Embryonic facial prominence (tissue), 1 donor: ENCODE data around the gene ENTHD1.

Experiments
- DNase-seq: peaks from one replicate; pipeline ENCODE4 v3.0.0-alpha.2; 2016; ENCODE audit errors: extremely low spot score

Gene ENTHD1

DNA sequence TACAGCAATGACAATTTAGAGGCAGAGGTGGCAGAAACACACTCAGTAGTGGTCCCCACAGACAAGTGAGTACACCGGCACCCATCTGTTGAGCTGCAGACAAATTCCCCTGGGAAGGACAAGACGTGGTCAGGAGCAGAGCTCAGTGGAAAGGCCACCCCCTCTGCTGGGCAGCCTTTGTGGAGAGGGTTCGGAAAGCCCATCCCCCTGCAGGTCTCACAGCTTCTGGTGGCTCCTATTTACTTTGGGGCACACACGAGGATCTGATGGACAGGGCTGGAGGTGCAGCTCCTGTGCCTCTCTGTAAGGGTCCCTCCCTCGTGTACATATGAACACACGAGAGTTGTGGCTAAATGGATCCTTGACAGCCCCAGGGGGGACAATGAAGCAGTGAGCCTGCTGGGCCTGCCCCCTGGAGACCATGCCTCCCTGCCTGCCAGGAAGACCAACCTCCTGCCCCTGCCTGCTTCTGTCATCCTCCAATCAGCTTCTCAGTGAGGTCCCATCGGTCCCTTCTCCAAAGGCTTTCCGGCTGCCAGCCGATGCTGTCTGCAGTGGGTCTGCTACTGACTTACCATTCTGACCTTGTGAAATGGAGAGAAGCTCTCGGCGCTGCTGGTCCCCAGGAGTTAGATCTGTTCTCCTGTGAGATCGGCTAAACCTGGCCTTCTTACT is 161.5 kb downstream of the ENTHD1 start:
- DNase-seq = no peak

- no peak for DNase-seq
Measured at GRCh38 chr22:39731481-39731880, 162.1 kb downstream of the ENTHD1 start.

DNA sequence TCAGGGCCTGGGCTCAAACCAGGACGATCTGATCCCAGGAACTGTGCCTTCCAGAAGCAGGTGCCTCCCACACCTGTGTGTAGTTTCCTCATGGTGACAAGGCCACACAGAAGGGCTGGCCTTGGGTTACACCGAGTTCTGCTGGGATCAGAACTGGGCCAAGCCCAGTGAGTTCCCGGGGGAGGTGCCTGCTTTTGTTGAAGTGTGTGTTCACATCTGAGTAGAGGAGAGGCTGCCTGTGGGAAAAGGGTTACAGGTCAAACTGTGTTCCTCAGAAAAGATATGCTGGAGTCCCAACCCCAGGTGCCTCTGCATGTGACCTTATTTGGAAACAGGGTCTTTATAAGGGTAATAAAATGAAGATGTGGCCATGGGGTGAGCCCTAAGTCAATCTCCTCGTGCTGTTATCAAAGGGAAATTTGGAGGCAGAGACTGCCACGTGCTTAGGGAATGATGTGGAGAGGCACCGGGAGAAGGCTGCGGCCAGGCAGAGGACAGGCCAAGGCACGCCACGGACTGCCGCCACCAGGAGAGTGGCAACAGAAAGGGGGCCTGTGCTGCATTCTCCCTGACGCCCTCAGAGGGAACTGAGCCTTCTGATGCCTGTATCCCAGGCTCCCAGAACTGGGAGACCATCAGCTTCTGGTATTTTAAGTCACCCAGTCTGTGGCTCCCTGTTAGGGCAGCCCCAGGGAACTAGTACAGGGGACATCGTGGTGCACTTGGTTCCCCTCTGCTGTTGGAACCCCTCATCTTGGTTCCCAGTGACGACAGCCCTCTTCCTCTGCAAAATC is 164.2 kb downstream of the ENTHD1 start:
- DNase-seq = no peak

GRCh38 chr22:39728236-39728860 is 165.2 kb downstream of the ENTHD1 start:
- no peak for DNase-seq

DNA sequence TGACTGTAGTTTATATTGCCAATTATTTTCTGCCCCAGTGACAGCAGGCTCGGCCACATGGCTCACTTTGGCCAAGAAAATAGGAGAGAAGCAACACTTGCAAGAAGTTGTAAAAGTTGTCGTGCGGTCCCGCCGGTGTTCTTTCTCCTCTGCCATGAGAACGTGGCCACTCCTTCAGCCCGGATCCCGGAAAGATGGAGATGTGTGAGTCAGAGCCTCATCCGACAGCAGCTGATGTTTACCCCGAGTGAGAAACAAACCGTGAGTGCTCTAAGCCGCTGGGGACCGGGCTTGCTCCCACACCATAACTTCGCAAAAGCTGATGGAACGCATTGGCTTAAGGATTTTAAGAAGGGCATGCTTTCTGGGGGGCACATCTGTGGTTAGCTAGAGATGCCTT is 166.0 kb downstream of the ENTHD1 start:
- no peak for DNase-seq

GRCh38 chr22:39725351-39726035 is 168.1 kb downstream of the ENTHD1 start:
- DNase-seq = no peak

DNA sequence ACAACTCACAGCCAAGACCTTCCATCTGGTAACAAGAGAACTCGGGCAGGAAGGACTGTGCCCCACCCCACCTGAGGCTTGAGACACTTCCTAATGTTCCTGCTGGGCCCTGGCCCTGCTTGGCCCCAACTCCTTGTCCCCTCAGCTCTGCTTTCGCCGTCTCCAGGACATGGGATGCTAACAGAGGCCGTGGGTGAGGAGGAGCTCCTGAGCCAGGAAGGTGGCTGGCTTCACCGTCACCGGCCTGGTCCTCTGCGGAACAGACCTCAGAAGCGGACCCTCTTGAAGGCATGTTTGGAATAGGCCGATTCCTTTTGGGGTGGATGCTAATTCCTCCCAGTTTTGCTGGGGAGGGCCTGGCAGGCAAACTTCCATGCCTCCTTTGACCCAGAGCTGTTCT is 168.7 kb downstream of the ENTHD1 start:
- no peak for DNase-seq

GRCh38 chr22:39724390-39724789 is 169.2 kb downstream of the ENTHD1 start:
- DNase-seq = no peak

DNA sequence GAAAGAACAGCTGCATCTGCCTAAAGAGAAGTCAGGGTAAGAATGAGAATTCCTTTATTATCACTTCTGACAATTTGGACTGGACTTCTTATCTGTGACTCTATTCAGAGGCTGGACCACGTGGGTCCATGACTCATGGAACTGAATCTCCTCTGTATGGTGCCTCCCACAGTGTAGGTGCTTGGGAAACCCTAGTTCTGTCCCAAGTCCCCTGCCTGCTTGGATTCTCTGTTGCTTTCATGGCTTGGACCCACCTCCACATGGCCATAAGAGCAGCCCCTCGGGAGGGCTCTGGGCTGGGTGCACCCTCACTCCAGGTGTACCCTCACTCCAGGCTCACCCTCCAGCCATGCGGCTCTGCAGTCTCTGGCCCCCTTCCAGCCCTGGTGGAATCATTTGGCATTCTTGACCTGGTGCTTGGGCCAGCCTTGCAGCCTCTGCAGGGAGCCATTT is 169.6 kb downstream of the ENTHD1 start:
- DNase-seq = no peak

GRCh38 chr22:39723463-39723862 is 170.1 kb downstream of the ENTHD1 start:
- DNase-seq = no peak

DNA sequence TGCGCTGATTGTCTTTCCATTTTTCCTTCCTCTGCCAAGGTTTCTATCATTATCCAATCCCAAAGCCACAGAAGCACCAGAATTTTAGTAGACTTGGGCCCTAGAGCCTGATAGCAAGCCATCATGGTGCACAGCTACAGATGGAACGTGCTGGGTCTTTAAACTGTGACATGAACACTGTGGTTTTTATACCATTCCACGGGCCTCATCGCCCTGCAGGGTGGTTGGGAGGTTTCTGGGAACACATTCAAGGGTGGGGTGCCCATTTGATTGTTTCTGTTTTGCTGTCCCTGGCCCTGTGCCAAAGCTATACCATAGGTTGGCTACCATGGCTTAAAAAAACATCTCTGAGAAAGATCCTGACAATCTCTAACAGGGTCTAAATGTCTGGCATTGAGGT is 171.1 kb downstream of the ENTHD1 start:
- DNase-seq = no peak

DNA sequence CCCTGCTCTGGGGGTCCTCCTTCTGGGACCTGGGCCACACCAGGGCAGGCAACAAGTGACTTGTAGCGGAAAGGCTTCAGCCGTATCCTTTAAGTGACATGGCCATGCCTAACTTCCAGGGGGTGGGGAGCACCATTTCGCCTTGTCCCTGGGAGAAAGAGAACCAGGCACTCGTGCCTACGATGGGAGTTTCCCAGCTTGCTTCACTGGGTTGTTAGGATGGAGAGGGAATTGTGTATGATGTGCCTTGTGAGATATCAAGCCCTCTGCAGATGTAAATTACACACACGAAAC is 171.6 kb downstream of the ENTHD1 start:
- no peak for DNase-seq

GRCh38 chr22:39721206-39722031 is 172.1 kb downstream of the ENTHD1 start:
- DNase-seq = no peak

GRCh38 chr22:39719559-39720450 is 173.8 kb downstream of the ENTHD1 start:
- DNase-seq = no peak

DNA sequence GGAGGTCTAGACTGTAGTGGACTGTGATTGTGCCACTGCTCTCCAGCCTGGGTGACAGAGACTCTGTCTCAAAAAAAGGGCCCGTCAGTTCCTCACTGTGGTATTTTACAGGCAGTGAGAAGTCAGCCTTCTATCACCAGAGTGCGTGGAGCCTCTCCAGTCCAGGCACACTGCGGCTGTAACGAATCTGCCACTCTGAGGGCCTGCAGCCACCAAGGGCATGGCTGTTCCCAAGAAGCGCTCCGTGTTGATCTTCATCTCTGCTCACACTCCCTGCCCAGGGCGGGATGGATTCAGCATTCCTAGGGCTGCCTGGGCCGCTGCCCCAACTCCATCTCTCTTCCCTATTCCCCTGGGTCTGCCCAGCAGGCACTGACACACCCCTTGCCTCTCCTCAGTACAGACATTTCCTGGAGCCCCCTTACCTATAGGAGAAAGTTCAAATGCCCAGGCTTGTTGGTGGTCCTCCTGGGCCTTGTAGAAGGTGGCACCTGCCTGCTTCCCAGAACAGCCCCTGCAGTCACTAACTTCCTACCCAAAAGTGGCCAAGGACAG is 174.6 kb downstream of the ENTHD1 start:
- no peak for DNase-seq

GRCh38 chr22:39718206-39718605 is 175.4 kb downstream of the ENTHD1 start:
- DNase-seq = no peak

DNA sequence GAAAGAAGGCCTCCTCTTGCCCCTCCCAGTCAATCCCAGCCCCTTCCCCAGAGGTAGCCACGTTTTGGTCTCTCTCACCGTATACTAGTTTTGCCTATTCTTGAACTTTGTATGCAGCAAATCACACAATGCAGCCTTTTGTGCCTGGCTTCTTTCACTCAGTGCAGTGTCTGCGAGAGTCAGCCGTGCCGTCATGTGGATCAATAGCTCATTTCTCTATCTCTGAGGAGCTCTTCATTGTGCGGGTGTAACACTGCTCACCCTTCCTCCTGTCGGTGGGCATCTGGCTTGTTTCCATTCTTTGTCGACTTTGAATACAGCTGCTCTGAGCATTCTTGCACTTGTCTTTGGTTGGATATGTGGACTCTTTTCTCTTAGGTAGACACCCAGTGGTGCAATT is 176.5 kb downstream of the ENTHD1 start:
- DNase-seq = no peak

DNA sequence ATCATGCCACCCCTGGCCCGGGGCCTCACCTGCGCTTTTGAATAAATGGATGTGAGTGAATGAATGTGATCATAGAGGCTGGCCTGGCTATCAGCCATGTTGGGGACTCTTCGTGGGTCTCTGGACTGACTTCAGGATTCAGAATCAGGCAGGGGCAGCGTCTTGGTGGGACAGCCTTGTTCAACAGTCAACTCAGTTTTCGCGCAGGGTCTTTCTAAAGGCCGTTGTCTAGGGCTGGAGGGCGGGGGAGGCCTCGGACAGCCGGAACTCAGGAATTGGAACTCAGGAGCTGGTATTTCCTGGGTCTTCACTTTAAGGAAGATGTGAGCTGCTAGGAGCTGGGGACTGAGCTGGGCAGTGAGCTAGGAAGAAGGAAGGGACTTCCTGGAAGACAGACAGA is 177.0 kb downstream of the ENTHD1 start:
- no peak for DNase-seq

GRCh38 chr22:39715778-39716495 is 177.6 kb downstream of the ENTHD1 start:
- no peak for DNase-seq

DNA sequence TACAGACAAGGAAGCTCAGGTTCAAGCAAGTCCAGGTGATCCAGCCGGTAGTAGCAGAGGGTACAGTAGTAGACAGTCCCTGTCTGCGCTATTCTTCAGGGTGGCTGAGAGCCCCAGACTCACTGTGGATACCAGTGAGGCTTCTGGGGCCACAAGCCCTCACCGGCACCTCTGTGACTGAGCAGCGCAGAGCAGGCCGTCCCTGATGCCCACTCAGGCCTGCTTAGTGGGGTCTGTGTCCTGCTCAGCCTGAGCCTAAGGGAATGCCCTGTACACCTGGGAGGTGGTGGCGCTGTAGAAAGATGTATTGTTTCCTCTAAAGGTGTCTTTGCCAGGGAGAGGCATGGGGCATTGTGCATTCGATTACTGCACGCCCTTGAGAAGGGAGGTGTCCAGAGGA is 179.2 kb downstream of the ENTHD1 start:
- no peak for DNase-seq
